MCF 10A (cell line): ENCODE measurements around the gene LRBA. TPM values are rescaled to one million over a fixed set of nuclear protein-coding genes. Genes with fewer than 3 reads are reported as not detected.
"Not testable (repeated sequence)": the region's sequence is repeated elsewhere in the genome, so short reads cannot be mapped to it uniquely, and the experiment has no call there.

Source experiments
- BruUV-seq: library from RNA; stranded (reverse); fragments of 400-500 nt; replicated peaks from 2 replicates; lab custom pipeline; 2021; lab: Mats Ljungman, UMichigan
- CTCF ChIA-PET: fragments of 300-600 bp; sonication (Branson Sonifier 250); formaldehyde crosslinking; extraction: SDS; loops from one replicate; lab custom pipeline; 2021; ENCODE audit warnings: antibody characterized with exemption, inconsistent platforms; lab: Yijun Ruan, JAX
- POLR2A ChIA-PET: fragments of 300-600, 350-650 bp; sonication (Branson Sonifier 250); formaldehyde crosslinking; extraction: SDS; loops from one replicate; lab custom pipeline; 2020; ENCODE audit warnings: antibody characterized with exemption, inconsistent platforms; lab: Yijun Ruan, JAX
- DNase-seq: peaks from one replicate; pipeline ENCODE4 v3.0.0-alpha.2; 2018; ENCODE audit not compliant: unreplicated experiment
- H3K27ac Mint-ChIP-seq: one replicate; pipeline ENCODE4 v1.8.0; 2022; ENCODE audit warnings: mild to moderate bottlenecking, low read depth, mixed read lengths; ENCODE audit not compliant: unreplicated experiment
- H3K27me3 Mint-ChIP-seq: one replicate; pipeline ENCODE4 v1.8.0; 2022; ENCODE audit warnings: mixed read lengths; ENCODE audit not compliant: insufficient read depth, unreplicated experiment
- H3K36me3 Mint-ChIP-seq: one replicate; pipeline ENCODE4 v1.8.0; 2022; ENCODE audit warnings: mild to moderate bottlenecking, moderate library complexity, mixed read lengths; ENCODE audit not compliant: insufficient read depth, unreplicated experiment
- H3K4me1 Mint-ChIP-seq: one replicate; pipeline ENCODE4 v1.8.0; 2022; ENCODE audit warnings: mixed read lengths; ENCODE audit not compliant: insufficient read depth, unreplicated experiment
- H3K4me3 Mint-ChIP-seq: one replicate; pipeline ENCODE4 v1.8.0; 2022; ENCODE audit warnings: mild to moderate bottlenecking, moderate library complexity, mixed read lengths; ENCODE audit not compliant: unreplicated experiment
- H3K9me3 Mint-ChIP-seq: one replicate; pipeline ENCODE4 v1.8.0; 2022; ENCODE audit warnings: mixed read lengths; ENCODE audit not compliant: unreplicated experiment
- intact Hi-C: fragments of 100-400 bp; cut with micrococcal nuclease; formaldehyde crosslinking; loops from 2 replicates; pipeline ENCODE4 v1.14.1; 2022
- total RNA-seq: library from RNA; stranded (reverse); gene quantifications from 2 replicates; pipeline ENCODE4 v1.2.3, GENCODE V29; 2022
- TF ChIP-seq, protein P1 (sequence below): fragments of 200-600 bp; IDR thresholded peaks from one replicate; pipeline ENCODE4 v1.8.0; 2022; ENCODE audit warnings: antibody characterized with exemption, mild to moderate bottlenecking; ENCODE audit not compliant: unreplicated experiment

LRBA gene
- total RNA-seq, 1 experiment from 2014 or later: 64.5 TPM

DNA sequence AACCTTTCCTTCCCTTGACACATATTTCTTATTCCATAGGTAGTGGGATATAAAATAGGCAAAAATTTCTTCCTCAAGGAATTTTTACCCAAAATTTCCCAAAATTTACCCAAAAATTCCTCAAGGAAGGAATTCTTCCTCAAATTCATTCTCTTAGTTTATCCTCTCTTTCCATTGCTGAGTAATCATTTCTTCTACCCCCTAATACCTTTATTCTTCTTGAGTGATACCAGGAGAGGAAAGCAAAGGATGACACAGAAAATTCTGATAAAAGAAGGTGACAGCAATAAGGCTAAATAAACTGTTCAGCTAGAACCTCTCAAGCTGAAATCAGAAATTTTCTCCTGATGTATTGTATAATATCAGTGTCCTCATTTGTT is 624.6 kb downstream of the LRBA start:
- H3K4me1 Mint-ChIP-seq: peaks cover 8% of the 10 kb centered on the region
- intact Hi-C loops: no loop called here
- no peaks in the 10 kb centered on the region for H3K27me3 Mint-ChIP-seq
- no peaks in the 10 kb centered on the region for H3K9me3 Mint-ChIP-seq
- no peak for DNase-seq
- TF ChIP-seq, protein P1, sequence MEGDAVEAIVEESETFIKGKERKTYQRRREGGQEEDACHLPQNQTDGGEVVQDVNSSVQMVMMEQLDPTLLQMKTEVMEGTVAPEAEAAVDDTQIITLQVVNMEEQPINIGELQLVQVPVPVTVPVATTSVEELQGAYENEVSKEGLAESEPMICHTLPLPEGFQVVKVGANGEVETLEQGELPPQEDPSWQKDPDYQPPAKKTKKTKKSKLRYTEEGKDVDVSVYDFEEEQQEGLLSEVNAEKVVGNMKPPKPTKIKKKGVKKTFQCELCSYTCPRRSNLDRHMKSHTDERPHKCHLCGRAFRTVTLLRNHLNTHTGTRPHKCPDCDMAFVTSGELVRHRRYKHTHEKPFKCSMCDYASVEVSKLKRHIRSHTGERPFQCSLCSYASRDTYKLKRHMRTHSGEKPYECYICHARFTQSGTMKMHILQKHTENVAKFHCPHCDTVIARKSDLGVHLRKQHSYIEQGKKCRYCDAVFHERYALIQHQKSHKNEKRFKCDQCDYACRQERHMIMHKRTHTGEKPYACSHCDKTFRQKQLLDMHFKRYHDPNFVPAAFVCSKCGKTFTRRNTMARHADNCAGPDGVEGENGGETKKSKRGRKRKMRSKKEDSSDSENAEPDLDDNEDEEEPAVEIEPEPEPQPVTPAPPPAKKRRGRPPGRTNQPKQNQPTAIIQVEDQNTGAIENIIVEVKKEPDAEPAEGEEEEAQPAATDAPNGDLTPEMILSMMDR: no peak
- H3K36me3 Mint-ChIP-seq: peaks cover 6% of the 10 kb centered on the region
- no peak overlapping the region for H3K4me3 Mint-ChIP-seq
- H3K27ac Mint-ChIP-seq: no peak overlapping the region
- BruUV-seq: no TSS peak
- CTCF ChIA-PET: interaction anchor here (0.7 kb wide), 1 partner anchor 12 kb away, joined by 5 read pairs; no protein-coding TSS in a partner anchor
- POLR2A ChIA-PET: no interaction called here

DNA sequence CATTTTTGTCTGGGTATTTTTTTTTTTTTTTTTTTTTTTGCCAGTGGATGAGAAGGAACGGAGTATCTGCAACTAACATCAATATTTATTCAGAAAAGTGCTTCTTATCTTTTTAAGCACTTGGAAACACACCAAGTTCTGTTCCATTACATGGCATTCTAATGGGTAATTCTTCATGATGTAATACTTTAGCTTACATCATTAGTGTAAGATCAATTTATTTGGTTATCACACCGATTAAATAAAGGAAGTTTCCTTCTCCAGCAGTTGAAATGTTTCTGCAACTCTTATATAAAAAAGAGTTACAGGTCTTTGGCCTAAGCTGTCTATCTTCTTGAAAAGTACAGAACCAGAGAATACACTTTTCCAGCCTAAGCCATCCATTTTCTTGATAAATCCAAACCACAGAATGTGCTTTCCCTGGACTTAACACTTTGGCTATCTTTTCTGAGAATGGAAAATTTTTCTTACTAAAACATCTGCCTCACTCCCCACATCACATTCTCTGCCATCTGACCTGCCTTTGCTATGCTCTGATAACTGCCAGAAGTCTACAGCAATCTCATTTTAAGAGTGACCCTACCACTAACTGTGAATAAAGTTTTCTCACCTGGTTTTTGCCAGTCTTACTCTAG is 625.1 kb downstream of the LRBA start:
- TF ChIP-seq, protein P1: no peak
- ChIA-PET POLR2A (no interaction called here), CTCF (interaction anchor here (0.7 kb wide), 1 partner anchor 12 kb away, joined by 5 read pairs; no protein-coding TSS in a partner anchor)
- Mint-ChIP-seq H3K9me3 (no peaks in the 10 kb centered on the region), H3K27me3 (no peaks in the 10 kb centered on the region), H3K4me3 (no peak overlapping the region), H3K36me3 (peaks cover 6% of the 10 kb centered on the region), H3K27ac (no peak overlapping the region), H3K4me1 (peaks cover 13% of the 10 kb centered on the region)
- no TSS peak for BruUV-seq
- DNase-seq: no peak
- intact Hi-C loops: no loop called here

DNA sequence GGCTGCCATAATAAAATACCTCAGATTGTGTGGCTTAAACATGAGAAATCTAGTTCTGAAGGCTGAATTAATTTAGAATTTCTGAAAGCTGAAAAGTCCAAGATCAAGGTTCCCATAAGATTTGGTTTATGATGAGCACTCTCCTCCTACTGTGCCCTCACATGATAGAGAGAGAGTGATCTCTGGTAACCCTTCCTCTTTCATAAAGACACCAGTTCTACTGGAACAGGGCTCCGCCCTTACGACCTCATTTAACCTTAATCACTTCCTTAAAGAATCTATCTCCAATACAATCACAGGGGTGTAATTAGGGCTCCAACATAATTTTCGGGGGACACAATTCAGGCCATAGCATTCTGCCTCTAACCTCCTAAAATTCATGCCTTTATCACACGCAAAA is 627.1 kb downstream of the LRBA start:
- intact Hi-C loops: no loop called here
- Mint-ChIP-seq H3K4me1 (peaks cover 13% of the 10 kb centered on the region), H3K4me3 (no peak overlapping the region), H3K27ac (no peak overlapping the region), H3K9me3 (no peaks in the 10 kb centered on the region), H3K27me3 (no peaks in the 10 kb centered on the region), H3K36me3 (peaks cover 13% of the 10 kb centered on the region)
- POLR2A ChIA-PET: no interaction called here
- no peak for DNase-seq
- TF ChIP-seq, protein P1: no peak
- CTCF ChIA-PET: no interaction called here
- BruUV-seq: no TSS peak

- BruUV-seq, intact Hi-C loops, DNase-seq, H3K27me3 Mint-ChIP-seq, H3K4me3 Mint-ChIP-seq, H3K9me3 Mint-ChIP-seq, H3K27ac Mint-ChIP-seq, H3K36me3 Mint-ChIP-seq: not testable (repeated sequence)
- peaks cover 13% of the 10 kb centered on the region for H3K4me1 Mint-ChIP-seq
- ChIA-PET CTCF (interaction anchor here (0.9 to 1.2 kb wide), 2 partner anchors 9 to 91 kb away, joined by 3 read pairs; no protein-coding TSS in a partner anchor), POLR2A (interaction anchor here (0.5 to 1.3 kb wide), 2 partner anchors 83 to 928 kb away, joined by 3 read pairs; no protein-coding TSS in a partner anchor)
These were observed 628.7 kb downstream of the LRBA start for GRCh38 chr4:150386415-150386814.
